Ishikawa (cell line): ENCODE measurements around the gene RETREG1.

Experiments
- EP300 ChIP-seq: IDR thresholded peaks from 2 replicates; pipeline ENCODE4 v1.6.1; 2012; ENCODE audit warnings: borderline replicate concordance
- TAF1 ChIP-seq: IDR thresholded peaks from 2 replicates; pipeline ENCODE4 v1.6.1; 2012; ENCODE audit warnings: low read depth, mild to moderate bottlenecking
- TF ChIP-seq, protein P1 (sequence below): IDR thresholded peaks from 2 replicates; pipeline ENCODE4 v1.6.1; 2012; ENCODE audit warnings: low read depth, mild to moderate bottlenecking
- TF ChIP-seq, protein P2 (sequence below): IDR thresholded peaks from 2 replicates; pipeline ENCODE4 v1.6.1; 2012

DNA sequence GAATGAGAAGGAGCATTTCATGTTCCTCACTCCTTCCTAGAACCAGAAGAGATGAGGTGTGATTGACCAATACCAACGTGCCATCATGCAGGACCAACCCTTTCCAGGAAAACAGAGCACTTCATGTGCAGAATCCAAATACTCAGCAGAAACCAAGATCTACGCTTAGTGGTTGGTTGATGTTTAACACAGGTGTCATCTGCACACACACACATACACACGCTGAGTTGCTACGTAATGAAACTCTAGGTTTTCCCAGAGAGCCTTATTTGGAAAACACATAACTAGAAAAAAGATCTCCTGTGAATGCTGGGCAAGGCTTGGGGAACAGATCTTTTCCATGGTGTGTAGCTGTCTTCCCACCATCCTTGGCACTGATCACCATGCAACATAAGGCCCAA, 130.1 kb downstream of the RETREG1 start:
- TF ChIP-seq EP300 (no peak), TAF1 (no peak)
- TF ChIP-seq, protein P1, sequence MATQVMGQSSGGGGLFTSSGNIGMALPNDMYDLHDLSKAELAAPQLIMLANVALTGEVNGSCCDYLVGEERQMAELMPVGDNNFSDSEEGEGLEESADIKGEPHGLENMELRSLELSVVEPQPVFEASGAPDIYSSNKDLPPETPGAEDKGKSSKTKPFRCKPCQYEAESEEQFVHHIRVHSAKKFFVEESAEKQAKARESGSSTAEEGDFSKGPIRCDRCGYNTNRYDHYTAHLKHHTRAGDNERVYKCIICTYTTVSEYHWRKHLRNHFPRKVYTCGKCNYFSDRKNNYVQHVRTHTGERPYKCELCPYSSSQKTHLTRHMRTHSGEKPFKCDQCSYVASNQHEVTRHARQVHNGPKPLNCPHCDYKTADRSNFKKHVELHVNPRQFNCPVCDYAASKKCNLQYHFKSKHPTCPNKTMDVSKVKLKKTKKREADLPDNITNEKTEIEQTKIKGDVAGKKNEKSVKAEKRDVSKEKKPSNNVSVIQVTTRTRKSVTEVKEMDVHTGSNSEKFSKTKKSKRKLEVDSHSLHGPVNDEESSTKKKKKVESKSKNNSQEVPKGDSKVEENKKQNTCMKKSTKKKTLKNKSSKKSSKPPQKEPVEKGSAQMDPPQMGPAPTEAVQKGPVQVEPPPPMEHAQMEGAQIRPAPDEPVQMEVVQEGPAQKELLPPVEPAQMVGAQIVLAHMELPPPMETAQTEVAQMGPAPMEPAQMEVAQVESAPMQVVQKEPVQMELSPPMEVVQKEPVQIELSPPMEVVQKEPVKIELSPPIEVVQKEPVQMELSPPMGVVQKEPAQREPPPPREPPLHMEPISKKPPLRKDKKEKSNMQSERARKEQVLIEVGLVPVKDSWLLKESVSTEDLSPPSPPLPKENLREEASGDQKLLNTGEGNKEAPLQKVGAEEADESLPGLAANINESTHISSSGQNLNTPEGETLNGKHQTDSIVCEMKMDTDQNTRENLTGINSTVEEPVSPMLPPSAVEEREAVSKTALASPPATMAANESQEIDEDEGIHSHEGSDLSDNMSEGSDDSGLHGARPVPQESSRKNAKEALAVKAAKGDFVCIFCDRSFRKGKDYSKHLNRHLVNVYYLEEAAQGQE, result no peak
- TF ChIP-seq, protein P2, sequence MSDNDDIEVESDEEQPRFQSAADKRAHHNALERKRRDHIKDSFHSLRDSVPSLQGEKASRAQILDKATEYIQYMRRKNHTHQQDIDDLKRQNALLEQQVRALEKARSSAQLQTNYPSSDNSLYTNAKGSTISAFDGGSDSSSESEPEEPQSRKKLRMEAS, result no peak
